CD1c-positive myeloid dendritic cell (primary cell): ENCODE data around the gene NAT8L.

Experiments
- DNase-seq: peaks from one replicate; pipeline ENCODE4 v3.0.0-alpha.2; 2016; ENCODE audit errors: extremely low spot score

The NAT8L gene

DNA sequence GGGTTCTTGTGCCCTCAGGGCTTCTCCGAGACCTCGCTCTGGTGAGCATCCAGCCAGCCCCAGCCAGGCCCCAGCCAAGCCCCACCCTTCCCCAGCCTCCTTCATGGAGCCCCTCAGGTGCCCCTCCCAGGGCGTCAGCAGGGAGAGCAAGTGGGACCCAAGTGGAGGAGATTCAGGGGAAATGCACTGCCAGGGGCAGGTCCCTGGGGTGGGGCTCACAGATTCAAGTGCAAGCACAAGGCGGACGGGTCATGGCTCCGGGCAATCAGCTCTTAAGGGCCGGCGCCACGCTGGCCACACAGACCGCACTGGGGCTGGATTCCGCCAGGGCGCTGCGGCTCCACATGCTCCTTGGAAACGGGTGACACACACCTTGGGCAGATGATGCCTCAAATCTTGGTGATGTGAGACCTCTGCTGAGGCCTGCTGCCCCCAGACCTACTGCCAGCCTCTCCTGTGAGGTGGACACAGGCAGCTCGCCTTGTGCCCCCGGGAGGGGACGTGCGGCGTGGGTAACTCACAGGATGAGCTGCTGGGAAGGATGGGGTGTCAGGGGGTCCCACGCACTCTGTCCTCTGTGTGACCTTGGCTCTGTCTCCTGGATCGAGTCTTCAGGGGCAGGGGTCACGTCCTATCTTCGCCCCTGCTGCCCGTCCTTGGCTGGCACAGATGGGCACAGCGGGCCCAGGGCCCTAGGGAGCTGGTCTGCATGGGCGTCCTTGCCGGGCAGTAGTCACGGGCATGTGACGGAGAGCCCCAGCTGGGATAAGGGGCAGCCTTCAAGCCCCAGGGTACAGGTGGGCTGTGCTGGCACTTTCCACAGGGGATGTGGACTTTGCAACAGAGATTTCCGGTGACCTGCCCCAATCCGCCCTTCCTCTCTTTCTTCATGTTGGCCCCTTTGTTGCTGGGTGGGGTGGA lies 17.1 kb downstream of the NAT8L start:
- no peak for DNase-seq

DNA sequence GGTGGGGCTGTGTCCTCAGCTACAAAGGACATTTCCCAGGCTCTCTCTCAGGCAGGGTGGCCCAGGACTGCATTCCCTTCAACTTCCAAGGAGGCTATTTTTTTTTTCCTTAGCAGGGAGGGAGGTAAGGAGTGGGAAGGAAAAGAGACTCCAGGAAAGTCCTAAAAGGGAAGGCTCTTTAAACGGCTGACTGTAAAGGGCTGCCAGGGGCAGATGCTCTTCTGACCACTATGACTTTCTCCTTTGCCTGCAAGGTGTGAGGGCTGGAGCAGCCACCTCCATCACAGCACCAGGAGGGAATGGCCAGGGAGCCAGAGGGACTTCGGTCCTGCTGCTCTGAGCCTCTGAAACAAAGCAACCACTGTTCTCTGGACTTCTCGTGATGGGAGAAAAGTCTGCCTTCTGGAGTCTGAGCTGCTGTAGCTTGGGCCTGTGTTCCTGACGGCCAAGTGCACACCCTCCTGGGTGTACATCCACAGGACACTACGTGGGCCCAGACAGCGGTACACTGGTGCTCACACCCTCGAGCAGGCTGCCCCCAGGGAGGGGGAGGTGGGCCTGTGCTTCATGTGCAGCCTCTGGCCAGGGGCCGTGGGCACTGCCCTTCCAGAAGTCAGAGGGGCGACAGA lies 17.9 kb downstream of the NAT8L start:
- DNase-seq, result no peak

DNA sequence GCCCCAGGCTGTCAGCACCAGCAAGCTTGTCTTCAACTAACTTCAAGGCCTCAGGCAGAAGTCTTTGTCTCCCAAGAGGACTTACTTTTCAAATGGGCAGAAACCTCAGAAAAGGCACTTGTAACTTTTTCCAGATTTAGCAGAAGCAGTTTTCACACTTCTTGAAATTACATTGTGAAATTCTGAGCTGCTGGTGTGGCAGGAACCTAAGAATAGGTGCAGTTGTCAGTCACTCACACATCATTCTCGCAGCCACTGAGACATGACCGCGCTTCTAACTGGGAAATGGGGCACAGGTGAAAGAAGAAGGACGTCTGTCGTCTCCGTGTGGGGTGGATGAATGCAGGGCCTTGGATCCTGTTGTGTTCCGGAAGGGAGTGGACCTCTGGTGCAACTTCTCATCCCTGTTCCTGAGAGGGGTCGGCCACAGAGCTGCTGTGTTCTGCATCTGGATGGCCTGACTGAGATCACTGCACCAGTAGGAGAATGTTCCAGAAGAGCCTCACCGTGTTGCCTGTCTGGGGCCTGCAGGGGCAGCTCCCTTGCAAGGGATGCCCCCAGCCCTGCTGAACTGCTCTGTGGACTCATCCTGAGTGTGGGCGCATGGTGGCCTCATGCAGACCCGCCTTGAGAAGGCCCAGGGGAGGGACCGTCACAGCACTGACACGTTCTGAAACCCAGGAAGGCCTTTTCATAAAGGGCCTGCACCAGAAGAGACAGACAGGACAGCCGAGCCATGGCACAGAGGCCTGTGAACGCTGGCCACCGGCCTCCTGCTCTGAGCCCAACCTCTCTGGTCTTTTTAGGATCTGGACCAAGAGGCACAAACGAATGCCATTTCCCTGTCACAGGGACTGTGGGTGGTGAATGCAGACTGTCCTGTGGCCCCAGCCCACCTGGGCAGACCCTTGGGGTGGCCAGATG lies 18.7 kb downstream of the NAT8L start:
- DNase-seq, result no peak

DNA sequence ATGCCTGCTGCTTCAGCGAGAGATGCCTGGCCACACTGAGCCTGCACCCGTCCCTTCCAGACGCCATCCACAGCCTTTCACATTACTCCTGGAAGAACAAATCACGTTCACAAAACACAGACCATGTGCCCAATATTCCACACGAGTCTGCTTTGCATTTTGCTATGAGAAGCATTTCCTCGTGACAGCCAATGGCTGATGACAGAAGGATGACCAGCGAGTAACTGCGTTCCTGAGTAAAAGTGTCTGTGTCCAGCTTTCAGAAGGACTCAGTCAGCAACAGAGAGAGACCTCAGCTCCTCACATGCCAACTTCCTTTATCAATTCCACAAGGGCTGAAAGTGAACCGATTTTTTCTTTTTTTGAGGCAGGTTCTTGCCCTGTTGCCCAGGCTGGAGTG lies 19.5 kb downstream of the NAT8L start:
- DNase-seq, result no peak

DNA sequence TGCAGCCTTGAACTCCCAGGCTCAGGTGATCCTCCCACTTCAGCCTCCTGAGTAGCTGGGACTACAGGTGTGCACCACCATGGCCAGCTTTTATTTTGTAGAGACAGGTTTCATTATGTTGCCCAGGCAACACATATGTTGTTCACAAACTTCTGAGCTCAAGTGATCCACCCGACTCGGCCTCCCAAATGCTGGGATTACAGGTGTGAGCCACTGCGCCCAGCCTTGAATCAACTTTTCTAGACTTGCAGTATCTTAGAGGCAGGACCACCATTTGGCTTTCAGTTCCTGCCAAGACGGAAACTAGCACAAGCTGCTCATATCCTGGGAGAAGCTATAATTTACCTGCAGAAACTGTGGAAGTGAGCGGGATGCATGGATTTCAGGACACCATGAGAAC lies 19.9 kb downstream of the NAT8L start:
- no peak for DNase-seq

DNA sequence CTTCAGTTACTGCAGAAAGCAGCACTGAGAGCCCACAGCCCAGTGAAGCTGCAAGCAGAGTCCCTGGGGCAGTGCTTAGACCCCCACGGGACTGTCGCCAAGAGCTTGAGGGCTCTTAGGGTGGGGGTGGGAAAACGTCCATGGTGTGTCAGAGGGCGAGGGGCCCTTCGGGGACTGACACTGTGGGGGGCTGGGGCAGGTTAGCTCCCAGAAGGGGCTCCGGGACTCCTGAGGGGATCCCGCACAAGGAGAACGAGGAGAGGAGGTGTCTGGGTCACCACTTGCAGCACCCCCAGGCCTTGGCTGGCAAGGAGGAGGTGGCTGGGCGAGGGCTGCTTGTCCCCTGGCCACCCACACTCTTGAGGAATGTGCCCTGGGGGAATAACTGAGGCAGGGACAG lies 20.8 kb downstream of the NAT8L start:
- no peak for DNase-seq

DNA sequence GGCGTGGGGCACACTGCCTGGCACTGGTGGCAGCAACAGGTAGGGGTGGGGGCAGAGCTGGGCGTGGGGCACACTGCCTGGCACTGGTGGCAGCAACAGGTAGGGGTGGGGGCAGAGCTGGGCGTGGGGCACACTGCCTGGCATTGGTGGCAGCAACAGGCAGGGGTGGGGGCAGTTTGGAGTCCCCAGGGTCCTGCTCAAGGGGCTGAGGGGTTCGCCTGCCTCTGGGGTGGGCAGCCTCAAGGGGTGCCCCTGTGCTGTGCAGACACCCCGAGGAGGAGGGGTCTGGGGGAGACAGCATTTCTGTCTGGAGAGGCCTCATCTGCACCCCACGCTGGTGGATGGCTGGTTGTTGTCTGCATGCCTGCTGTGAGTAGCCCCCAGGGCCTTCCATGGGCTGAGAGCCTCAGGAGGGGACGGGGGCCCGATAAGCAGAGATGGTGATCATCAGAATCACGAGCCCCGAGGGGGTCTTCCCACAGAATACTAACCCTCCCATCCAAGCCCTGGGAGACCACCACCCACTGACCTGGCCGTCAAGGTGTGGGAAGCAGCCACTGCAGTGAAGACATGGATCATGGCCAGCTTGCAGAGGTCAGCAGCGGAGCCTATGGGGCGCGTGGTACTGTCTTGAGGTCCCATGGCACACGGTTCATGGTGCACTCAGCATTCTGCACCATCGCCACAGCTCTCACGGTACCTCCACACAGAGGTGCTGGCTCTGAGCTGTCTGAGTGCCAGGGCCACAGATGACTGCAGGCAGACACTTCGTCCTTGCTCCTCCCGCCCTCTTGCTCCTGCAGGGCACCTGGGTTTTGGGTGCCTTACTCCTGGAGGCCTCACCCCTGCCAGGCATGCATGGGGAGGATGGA lies 21.5 kb downstream of the NAT8L start:
- no peak for DNase-seq

DNA sequence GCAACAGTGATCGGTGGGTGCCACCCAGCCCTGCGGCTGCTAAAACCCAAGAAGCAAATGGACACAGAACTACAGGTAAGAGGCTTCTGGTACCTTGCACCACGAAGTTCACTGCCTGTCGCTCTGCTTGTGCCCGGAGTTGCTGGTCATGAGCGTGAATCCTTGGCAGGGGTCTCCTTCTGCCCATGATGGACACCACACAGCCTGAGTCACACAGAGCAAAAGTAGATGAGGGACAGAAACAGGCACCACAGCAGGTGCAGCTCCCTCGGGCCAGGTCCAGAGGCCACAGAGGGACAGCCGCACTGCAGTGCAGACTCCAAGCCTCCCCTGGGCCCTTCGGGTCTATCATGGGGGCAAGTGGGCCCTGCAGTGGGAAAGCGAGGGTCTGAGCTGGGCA lies 22.4 kb downstream of the NAT8L start:
- DNase-seq, result no peak

DNA sequence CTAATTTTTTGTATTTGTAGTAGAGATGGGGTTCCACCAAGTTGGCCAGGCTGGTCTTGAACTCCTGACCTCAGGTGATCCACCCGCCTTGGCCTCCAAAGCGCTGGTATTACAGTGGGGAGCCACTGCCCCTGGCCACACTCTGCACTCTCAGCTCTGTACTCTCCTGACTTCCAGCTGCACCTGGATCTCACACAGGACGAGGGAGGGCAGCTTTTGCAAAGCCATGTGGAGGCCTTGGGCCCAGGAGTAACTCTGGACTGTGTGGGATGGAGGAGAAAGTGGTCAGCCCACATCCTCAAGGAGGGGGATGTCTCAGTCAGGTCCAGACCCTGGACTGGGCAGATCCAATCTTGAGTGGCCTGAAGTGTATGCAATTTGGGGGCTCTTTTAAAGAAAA lies 23.0 kb downstream of the NAT8L start:
- DNase-seq, result no peak

DNA sequence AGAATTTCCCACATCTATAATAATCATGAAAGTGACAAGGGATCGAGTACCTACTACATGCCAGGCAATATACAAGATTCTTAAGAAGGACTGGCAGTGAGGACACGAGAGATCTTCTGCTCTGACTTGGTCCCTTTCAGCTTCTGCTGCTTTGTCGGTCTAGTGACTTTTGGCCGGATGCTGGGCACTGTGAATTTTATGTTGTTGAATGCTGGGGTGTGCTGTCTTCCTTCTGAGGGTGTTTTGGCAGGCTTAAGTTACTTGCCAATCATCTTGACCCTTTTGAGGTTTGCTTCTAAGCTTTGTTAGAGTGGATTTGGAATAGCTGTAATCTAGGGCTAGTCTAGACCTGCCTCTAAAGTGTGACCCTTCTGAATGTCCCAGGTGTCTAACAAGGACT lies 23.5 kb downstream of the NAT8L start:
- no peak for DNase-seq

DNA sequence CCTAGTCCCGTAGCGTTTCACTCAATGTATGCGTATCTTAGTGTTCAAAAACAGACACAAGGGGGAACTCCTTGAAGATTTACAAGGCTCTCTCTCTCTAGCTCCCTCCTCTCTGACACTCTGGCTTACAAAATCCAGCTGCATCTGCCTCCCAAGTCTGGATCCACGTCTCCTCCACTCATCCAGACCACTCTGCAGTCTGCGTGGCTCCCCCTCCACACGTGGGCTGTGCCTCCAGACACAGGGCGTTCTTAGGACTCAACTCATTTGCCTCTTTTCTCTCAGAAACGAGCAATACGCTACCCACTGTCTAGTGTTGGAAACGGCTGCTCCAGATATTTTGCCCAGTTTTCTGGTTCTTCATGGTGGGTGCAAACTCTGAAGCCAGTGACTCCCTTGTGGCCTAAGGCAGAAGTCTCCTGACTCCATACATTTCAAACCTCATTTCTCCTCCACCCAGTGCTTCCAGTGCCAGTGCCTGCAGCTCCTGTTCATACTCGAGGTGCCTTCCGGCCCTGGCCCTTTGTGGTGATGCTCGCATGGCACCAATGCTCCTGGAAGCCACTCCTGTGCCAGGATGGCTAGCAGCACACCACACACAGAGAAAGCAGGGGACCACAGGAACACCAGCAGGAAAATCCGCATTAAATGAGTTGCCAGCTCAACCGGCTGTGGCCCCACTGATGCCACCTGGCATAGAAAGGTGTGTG lies 24.1 kb downstream of the NAT8L start:
- DNase-seq, result no peak

DNA sequence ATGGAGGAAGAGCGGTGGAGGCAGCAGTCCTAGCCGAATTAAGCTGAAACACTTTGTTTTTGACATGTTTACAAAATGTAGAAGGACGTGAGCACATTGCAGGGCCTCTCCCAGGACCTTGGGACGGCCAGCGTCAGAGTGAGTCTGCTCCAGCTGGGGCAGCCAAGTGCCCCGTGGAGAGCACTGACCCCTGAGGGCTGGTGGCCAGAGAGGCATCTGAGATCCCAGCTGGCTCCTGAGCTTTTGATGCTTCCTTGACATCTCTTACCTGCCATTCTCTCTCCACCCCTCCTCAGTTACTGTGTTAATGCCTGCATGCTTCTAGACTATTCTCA lies 24.7 kb downstream of the NAT8L start:
- no peak for DNase-seq

DNA sequence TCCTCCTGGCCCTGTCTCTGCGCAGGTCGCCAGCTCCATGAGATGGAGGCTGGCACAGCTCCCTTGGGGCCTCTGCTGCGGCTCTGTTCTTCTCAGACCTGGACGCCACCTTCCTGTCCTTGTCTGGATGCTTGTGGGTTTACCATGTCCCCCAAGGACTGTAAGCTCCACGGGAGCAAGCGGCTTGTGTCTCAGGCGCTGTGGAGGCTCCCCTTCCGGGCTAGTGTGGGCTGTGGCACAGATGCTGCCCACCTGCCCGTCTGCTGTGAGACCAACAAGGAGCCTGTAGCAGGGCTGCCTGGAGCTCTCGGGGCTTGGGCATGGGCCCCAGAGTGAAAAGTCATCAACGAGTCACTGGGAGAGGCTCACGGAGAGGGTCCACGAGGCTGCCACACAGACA lies 25.2 kb downstream of the NAT8L start:
- no peak for DNase-seq

DNA sequence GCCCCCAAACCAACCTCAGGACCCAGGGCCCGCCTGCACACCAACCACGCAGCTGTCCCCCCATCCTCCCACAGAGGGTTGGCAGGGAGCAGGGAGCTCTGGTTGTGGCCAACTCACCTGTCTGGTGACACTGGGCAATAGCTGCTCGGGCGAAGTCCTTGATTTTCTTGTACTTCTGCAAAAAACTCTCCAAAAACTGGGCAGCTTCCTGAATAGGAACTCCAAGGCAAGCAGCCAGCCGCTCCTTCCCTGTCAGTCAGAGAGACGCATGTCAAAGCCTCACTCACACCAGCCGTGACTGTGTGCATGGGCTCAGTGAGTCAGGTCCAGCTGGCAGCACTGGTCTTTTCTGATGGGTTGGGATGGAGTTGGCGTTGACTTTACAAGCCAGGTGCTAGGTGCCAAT lies 26.4 kb downstream of the NAT8L start:
- no peak for DNase-seq

DNA sequence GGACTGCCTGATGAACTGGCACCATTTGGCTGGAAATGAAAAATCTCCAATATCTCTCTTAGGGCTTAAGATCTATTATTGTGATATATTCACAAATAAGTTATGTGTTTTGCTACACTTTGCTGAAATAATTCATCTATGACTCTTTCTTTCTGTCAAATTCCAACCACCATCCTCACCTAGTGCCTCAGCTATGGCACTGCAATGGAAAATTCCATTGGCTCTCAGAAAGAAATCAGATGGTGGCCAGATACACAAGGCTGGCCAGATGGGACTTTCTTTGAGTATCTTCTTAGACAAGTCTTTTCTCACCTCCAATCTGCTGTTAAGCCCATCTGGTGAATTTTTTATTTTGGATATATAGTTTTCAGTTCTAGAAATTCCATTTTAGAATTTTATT lies 28.0 kb downstream of the NAT8L start:
- no peak for DNase-seq

DNA sequence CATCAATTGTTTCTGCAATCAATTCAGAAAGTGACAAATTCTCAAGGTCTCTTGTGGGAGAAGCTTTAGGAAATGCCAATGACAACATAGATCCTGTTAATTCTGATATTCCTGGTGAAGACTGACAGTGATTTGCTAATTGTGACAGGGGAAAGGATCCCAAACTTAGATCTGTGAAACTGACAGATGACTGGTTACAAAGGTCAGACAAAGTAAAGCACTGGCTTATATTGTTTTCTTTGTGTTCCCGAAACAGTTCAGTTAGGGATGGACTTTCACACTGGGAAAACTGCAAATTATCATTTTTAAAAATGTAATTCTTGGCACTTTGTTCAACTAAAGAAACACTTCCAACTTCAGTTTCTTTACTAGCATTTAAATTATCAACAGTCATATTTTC lies 30.1 kb downstream of the NAT8L start:
- no peak for DNase-seq

DNA sequence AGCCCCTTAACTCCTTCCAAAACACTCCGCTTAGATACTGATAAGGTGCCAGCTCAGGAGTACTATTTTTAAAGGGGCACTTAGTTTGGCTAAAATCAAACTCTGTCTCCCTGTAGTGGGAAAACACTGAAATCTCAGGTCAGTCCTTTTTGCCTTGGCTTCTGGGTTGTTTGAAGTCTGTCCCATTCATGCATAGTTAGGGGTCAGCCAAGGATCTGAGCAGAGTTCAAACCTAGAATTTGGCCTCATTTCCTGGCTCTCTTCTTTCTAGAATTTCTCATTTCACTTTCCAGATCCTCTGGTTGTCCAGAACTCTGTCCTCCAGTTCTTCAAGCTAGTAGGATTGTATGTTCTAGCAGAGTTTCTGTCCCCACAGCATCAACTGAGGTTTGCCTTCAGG lies 31.5 kb downstream of the NAT8L start:
- DNase-seq, result no peak

DNA sequence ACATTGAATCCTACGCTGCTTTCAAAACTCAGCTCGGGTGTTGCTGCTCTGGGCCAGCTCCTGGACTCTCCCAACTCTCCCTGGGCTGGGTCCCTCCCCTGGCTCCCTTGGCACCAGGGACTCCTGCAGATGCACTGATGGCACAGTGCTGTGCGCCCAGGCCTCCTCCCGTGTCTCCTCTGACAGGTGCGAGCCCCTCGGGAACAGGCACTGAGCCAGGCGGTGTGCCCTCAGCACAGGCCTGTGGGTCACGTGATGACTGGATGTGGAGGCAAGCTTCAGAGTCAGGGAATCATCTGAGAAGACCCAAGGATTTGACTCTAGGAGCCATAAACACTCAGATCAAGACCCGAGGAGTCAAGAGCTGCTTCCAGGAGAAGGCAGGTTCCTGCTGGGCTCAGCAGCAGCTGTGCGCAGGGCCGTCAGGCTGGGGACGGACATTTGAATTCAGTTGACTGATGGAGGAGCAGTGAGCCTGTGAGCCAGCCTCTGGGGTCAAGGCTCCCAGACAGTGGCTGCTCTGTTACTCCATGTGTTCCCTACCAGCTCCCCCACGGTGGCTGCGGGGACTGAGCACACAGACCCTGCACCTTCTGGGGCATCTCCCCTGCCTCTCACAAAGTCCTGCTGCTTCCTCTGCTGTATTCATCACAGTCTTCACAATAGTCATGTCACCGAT lies 33.0 kb downstream of the NAT8L start:
- DNase-seq, result no peak

DNA sequence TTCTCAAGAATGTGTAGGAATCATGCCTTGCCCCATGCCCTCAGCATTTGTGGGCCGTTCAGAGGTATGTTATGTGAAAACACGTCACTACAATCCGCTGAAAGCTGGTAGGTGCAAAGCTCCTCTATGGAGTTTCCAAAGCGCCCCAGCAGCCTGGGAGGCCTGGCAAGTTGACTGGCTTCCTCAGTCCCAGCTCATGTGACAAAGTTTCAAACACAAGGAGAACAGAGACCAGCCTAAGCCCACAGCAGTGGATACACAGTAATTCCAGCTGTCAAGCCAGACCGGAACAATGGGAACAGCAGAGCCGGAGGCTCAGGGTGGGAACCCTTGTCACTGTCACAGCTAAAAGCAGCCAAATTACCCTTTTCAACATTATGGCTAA lies 33.5 kb downstream of the NAT8L start:
- DNase-seq, result no peak

DNA sequence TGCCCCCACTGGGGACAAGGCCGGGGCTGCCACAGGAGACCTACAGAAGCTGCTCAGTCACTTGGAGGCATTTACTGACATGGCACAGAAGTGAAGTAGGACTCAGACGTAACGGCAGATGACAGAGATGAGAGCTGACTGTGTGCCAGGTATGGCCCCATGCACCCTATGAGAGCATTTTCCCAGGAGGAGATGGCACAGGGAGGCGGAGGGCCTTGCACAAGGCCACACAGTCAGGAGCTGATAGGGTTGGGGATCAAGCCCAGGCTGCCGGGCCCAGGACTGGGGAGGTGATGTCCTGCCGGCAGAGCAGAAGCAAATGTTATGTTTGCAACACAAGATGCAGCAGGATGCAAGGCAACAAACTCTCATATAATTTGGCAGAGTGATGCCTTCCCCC lies 34.1 kb downstream of the NAT8L start:
- DNase-seq, result no peak
